Testis (tissue), 2 donors: ENCODE data around the gene SPON1.

ENCODE experiments used
- POLR2A ChIP-seq: fragments of 450-650 bp; IDR thresholded peaks from one replicate; pipeline ENCODE4 v1.6.1; 2017; ENCODE audit warnings: antibody characterized with exemption, mild to moderate bottlenecking, moderate library complexity
- TF ChIP-seq, protein P1 (sequence below), 3 experiments: fragments of 450-650 bp in 2 of 3; fragments of 200-600 bp in 1 of 3; sonication (generic) in 1 of 3; IDR thresholded peaks; one replicate each; pipeline ENCODE4 v1.5.1; 2016 to 2019; ENCODE audit warnings: antibody characterized with exemption in 3 of 3, mild to moderate bottlenecking in 2 of 3, moderate library complexity in 1 of 3

GRCh38 chr11:14021738-14022137, 59.2 kb downstream of the SPON1 start:
- TF ChIP-seq, protein P1, sequence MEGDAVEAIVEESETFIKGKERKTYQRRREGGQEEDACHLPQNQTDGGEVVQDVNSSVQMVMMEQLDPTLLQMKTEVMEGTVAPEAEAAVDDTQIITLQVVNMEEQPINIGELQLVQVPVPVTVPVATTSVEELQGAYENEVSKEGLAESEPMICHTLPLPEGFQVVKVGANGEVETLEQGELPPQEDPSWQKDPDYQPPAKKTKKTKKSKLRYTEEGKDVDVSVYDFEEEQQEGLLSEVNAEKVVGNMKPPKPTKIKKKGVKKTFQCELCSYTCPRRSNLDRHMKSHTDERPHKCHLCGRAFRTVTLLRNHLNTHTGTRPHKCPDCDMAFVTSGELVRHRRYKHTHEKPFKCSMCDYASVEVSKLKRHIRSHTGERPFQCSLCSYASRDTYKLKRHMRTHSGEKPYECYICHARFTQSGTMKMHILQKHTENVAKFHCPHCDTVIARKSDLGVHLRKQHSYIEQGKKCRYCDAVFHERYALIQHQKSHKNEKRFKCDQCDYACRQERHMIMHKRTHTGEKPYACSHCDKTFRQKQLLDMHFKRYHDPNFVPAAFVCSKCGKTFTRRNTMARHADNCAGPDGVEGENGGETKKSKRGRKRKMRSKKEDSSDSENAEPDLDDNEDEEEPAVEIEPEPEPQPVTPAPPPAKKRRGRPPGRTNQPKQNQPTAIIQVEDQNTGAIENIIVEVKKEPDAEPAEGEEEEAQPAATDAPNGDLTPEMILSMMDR (IDR thresholded peaks at IDR 0.05) = no peak
- no peak for TF ChIP-seq POLR2A
